Thymus (tissue), 11 donors: ENCODE data around the gene CRY1. TPM values are rescaled to one million over a fixed set of nuclear protein-coding genes. Genes with fewer than 3 reads are reported as not detected.

Source experiments
- DNase-seq, 9 donors: peaks; one replicate each; pipeline ENCODE4 v3.0.0-alpha.2; 2013; ENCODE audit warnings: low spot score in 9 of 9, low read depth in 6 of 9, missing footprints in 1 of 9
- H3K27ac ChIP-seq, 2 donors: one replicate each; pipeline ENCODE4 v1.5.1; 2013; ENCODE audit warnings: control low read depth in 1 of 2, low read depth in 1 of 2, low read length in 1 of 2, mild to moderate bottlenecking in 1 of 2, moderate library complexity in 1 of 2
- H3K27me3 ChIP-seq, 2 donors: one replicate each; pipeline ENCODE4 v1.5.1; 2013; ENCODE audit warnings: low read length in 1 of 2; ENCODE audit not compliant: control insufficient read depth in 2 of 2, insufficient read depth in 1 of 2
- H3K36me3 ChIP-seq, 2 donors: one replicate each; pipeline ENCODE4 v1.5.1; 2013; ENCODE audit warnings: low read length in 1 of 2, mild to moderate bottlenecking in 1 of 2, moderate library complexity in 1 of 2; ENCODE audit not compliant: control insufficient read depth in 2 of 2, insufficient read depth in 2 of 2
- H3K4me1 ChIP-seq, 2 donors: one replicate each; pipeline ENCODE4 v1.5.1; 2013; ENCODE audit warnings: low read length in 2 of 2; ENCODE audit not compliant: control insufficient read depth in 2 of 2, insufficient read depth in 2 of 2
- H3K4me3 ChIP-seq, 2 donors: one replicate each; pipeline ENCODE4 v1.5.1; 2013; ENCODE audit warnings: low read length in 2 of 2, control low read depth in 1 of 2, mild to moderate bottlenecking in 1 of 2
- H3K9me3 ChIP-seq, 2 donors: one replicate each; pipeline ENCODE4 v1.5.1; 2013; ENCODE audit warnings: low read length in 1 of 2, mild to moderate bottlenecking in 1 of 2; ENCODE audit not compliant: control insufficient read depth in 2 of 2, insufficient read depth in 1 of 2
- WGBS: extraction: QIAGEN DNeasy Blood & Tissue Kit; methylation state at CpG from one replicate; pipeline ENCODE4 v1.1.7; 2013; 5-methylcytosine and 5-hydroxymethylcytosine counted together
- polyA plus RNA-seq: library from polyadenylated mRNA; stranded (reverse); fragments of 200-250 nt; gene quantifications from one replicate; pipeline ENCODE4 v1.2.3, GENCODE V29; 2013
- total RNA-seq: library from RNA; stranded (reverse); fragments of 120-200 nt; gene quantifications from one replicate; pipeline ENCODE4 v1.2.4, GENCODE V29; 2013
- donor health status: healthy.

The CRY1 gene
- total and polyA plus RNA-seq, 2 donors = 16.8 to 19.9 TPM

DNA sequence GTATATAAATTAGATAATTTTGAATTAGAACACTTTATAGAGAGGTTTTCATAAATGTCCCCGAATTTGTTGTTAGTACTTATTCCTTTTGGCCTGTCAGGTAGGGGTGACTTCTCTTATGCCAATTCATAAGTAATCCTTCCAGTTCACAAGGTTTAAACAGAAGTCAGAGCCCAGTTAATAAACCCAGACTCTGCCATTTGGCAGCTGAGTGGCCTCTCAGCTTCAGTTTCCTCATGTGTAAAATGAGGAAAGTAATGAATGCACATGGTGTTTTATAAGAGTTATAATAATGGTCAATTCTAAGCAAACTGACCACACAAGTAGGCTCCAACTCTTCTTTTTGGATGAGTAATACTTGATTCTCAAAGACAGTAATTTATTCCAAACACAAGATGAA lies 116.7 kb downstream of the CRY1 start:
- no peak for DNase-seq
- Histone ChIP-seq H3K4me3 (no peak overlapping the region), H3K9me3 (no peaks in the 10 kb centered on the region), H3K36me3 (peaks cover 8 to 26% of the 10 kb centered on the region in 2 donors), H3K4me1 (peaks cover 0 to 3% of the 10 kb centered on the region in 2 donors), H3K27me3 (no peaks in the 10 kb centered on the region), H3K27ac (no peak overlapping the region)
- 100% methylated on average over 1 of the region's 1 CpG for WGBS

DNA sequence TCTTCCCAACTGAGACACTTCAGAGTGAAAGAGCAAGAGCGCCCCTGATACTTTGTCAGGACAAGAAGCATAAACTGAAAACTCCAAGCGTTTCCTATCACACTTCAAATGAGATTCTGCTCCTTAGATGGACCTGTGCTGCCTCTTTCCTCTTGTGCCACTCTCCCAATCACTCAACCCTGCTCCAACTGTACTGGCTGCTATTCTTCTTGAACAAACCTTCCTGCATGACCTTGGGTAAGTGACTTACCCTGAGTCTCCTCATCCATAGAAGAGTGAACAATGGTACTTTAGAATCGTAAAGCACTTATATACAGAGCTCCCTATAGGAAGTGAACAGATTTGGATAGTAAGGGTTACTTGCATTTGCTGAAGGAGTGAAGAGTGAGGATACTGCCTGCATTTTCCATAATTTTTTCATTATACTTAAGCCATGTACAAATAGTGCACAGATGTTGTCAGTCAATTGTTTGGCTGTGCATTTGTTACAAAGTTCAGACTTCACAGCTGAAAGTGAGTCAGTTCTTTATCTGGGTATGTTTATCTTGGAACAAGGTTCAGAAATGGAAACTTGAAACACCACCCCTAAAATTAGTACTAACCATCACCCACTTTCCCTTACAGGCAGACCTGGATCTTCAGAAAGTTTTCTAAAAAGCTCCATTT lies 117.2 kb downstream of the CRY1 start:
- Histone ChIP-seq H3K36me3 (peaks cover 8 to 31% of the 10 kb centered on the region in 2 donors), H3K4me3 (no peak overlapping the region), H3K9me3 (no peaks in the 10 kb centered on the region), H3K4me1 (peaks cover 0 to 3% of the 10 kb centered on the region in 2 donors), H3K27me3 (no peaks in the 10 kb centered on the region), H3K27ac (no peak overlapping the region)
- DNase-seq = no peak
- WGBS = 99% methylated on average over 3 of the region's 3 CpGs

DNA sequence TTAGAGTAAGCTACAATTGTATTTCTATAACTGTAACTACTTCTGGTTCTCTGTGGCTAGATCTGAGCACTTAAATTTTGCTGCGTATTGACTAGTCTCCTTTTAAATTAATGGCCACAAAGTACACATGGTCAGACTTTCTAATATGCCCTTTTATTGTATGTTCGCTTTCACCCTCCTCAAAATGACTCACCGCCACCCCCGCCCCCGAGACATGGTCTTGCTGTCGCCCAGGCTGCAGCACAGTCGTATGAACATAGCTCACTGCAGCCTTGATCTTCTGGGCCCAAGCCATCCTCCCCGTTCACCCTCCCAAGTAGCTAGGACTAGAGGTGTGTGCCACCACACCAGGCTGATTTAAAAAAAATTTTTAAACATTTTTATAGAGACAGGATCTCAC lies 118.3 kb downstream of the CRY1 start:
- no peaks in the 10 kb centered on the region for H3K9me3 ChIP-seq
- H3K27ac ChIP-seq = no peak overlapping the region
- no peaks in the 10 kb centered on the region for H3K4me1 ChIP-seq
- 99% methylated on average over 8 of the region's 8 CpGs for WGBS
- no peak for DNase-seq
- H3K36me3 ChIP-seq = peaks cover 11 to 36% of the 10 kb centered on the region in 2 donors
- H3K27me3 ChIP-seq = no peaks in the 10 kb centered on the region
- no peak overlapping the region for H3K4me3 ChIP-seq

DNA sequence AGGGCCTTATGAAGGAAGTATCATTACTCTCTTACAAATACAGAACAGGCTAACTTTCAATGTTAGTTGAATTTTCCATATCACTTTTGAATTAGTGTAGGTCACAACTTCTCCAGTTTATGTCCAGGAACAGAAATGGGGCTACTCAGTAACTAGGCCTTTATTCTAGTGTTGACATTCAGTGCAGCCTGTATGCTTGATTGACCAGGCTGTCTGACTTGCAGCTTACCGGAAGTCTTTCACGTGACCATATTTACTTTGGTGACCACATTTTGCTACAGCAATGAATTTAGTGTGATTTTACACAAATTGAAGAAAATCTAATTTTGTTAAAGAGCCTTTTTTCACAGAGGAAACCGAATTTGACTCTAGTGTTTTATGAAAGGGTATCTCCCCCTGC lies 118.8 kb downstream of the CRY1 start:
- Histone ChIP-seq H3K4me1 (no peaks in the 10 kb centered on the region), H3K9me3 (no peaks in the 10 kb centered on the region), H3K36me3 (peaks cover 11 to 36% of the 10 kb centered on the region in 2 donors), H3K4me3 (no peak overlapping the region), H3K27ac (no peak overlapping the region), H3K27me3 (no peaks in the 10 kb centered on the region)
- no peak for DNase-seq
- 96% methylated on average over 3 of the region's 3 CpGs for WGBS

DNA sequence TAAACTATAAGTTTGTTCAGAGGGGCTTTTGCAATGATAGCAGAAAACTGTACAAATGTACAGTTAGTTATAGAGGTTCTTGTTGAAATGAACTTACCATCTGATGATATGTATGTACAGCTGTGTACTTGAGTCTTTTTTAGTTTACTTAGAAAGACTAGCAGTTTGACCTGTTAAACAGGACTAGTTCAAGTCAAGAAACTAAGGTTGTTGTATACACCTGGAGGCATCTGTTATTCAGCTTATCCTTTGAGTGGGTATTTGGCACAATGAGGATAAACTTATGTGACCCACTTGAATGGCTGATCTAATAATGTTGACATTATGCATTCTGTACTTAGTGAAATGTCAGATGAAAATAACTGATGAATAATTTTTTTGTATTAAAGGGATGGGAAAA lies 119.8 kb downstream of the CRY1 start:
- Histone ChIP-seq H3K4me1 (no peaks in the 10 kb centered on the region), H3K27me3 (no peaks in the 10 kb centered on the region), H3K27ac (no peak overlapping the region), H3K9me3 (no peaks in the 10 kb centered on the region), H3K36me3 (peaks cover 10 to 37% of the 10 kb centered on the region in 2 donors), H3K4me3 (no peak overlapping the region)
- DNase-seq = no peak

DNA sequence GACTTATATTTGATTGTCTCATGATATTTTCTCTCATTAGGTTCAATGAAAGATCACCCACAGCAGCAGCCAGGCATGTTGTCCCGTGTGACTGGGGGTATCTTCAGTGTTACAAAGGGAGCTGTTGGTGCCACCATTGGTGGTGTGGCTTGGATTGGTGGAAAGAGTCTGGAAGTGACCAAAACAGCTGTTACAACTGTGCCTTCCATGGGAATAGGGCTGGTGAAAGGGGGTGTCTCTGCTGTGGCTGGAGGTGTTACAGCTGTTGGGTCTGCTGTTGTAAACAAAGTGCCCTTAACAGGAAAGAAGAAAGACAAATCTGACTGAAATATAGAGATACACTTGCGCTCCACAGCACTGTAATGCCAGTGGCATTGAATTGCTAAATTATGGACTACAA lies 122.3 kb downstream of the CRY1 start:
- peaks cover 5 to 41% of the 10 kb centered on the region in 2 donors for H3K36me3 ChIP-seq
- H3K4me1 ChIP-seq = no peaks in the 10 kb centered on the region
- whole genome bisulfite sequencing = 95% methylated on average over 2 of the region's 2 CpGs
- H3K9me3 ChIP-seq = no peaks in the 10 kb centered on the region
- H3K27ac ChIP-seq = no peak overlapping the region
- H3K27me3 ChIP-seq = no peaks in the 10 kb centered on the region
- H3K4me3 ChIP-seq = no peak overlapping the region
- DNase-seq = no peak

DNA sequence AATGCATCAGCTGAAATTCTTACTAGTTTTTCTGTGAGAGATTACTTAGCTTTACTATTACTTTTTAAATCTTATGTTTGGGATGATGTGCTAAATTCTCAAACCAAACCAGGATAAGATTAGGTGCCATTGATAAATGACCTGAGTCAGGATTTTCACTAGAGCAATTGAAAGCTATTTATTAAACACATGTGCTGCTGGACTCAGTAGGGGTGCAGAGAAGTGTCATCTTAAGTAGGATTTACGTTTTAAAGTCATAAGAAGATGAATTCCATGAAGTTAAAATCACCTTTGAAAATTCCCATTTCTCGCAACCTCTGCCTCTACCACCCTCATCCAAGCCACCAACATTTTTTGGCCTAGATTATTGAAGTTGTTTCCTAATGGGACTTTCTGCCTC lies 128.8 kb downstream of the CRY1 start:
- WGBS = over 99% methylated on average over 2 of the region's 2 CpGs
- no peak overlapping the region for H3K27ac ChIP-seq
- no peak for DNase-seq
- no peaks in the 10 kb centered on the region for H3K9me3 ChIP-seq
- H3K4me3 ChIP-seq = no peak overlapping the region
- H3K27me3 ChIP-seq = no peaks in the 10 kb centered on the region
- no peaks in the 10 kb centered on the region for H3K4me1 ChIP-seq
- peaks cover 7 to 26% of the 10 kb centered on the region in 2 donors for H3K36me3 ChIP-seq

DNA sequence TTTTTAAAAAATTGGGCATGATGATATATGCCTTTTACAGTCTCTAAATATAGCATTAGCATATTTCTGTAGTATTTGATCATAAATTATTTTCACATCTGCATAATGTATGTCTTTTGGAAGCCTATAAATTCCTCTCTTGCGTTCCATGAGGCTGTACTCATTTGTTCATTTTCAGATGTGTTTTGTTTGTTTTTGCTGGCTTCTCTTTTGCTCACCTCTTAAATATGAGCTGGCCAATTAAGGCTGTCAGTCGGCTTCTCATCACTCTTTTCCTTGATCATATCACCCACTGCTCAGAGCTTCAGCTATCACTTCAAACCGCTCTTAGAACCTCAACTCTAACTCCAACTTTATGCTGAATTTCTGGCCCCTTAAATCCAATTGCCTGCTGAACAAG lies 131.1 kb downstream of the CRY1 start:
- H3K4me1 ChIP-seq = no peaks in the 10 kb centered on the region
- no peak overlapping the region for H3K27ac ChIP-seq
- H3K36me3 ChIP-seq = peaks cover 7 to 10% of the 10 kb centered on the region in 2 donors
- no peaks in the 10 kb centered on the region for H3K9me3 ChIP-seq
- DNase-seq = no peak
- no peak overlapping the region for H3K4me3 ChIP-seq
- H3K27me3 ChIP-seq = no peaks in the 10 kb centered on the region
- WGBS = 94% methylated on average over 3 of the region's 3 CpGs

DNA sequence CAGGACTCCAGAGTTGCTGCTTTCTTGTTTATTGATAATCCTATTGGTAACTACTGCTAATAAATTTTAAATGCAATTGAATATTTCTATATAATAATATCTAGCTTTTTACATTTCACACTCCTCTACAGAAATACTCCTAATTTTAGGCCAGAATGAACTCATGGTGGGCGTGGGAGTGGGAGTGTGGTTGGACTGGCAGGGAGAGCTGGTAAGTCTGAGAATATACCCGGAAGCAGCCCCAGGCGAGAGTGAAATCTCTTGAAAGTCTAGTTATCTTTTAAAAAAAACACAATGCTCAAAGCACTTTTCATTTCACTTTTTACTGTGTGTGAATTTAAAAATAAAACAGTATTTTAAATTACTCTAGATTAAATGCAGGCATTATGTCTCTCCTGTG lies 132.9 kb downstream of the CRY1 start:
- Histone ChIP-seq H3K4me3 (no peak overlapping the region), H3K27me3 (no peaks in the 10 kb centered on the region), H3K27ac (no peak overlapping the region), H3K4me1 (no peaks in the 10 kb centered on the region), H3K9me3 (no peaks in the 10 kb centered on the region), H3K36me3 (peaks cover 7% of the 10 kb centered on the region in 2 donors)
- 95% methylated on average over 3 of the region's 3 CpGs for WGBS
- DNase-seq = no peak
